ENCODE measurements around the gene PLEKHG7.

Gene PLEKHG7

GRCh38 chr12:92676710-92677109 lies 26.1 kb upstream of the PLEKHG7 start:
- H3K4me3 ChIP-seq (ENCODE audit: low read depth, low read length) = no peak overlapping the region
- no peak for DNase-seq (ENCODE audit: low read depth, low spot score)
- TF ChIP-seq, protein P1, sequence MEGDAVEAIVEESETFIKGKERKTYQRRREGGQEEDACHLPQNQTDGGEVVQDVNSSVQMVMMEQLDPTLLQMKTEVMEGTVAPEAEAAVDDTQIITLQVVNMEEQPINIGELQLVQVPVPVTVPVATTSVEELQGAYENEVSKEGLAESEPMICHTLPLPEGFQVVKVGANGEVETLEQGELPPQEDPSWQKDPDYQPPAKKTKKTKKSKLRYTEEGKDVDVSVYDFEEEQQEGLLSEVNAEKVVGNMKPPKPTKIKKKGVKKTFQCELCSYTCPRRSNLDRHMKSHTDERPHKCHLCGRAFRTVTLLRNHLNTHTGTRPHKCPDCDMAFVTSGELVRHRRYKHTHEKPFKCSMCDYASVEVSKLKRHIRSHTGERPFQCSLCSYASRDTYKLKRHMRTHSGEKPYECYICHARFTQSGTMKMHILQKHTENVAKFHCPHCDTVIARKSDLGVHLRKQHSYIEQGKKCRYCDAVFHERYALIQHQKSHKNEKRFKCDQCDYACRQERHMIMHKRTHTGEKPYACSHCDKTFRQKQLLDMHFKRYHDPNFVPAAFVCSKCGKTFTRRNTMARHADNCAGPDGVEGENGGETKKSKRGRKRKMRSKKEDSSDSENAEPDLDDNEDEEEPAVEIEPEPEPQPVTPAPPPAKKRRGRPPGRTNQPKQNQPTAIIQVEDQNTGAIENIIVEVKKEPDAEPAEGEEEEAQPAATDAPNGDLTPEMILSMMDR (IDR thresholded peaks at IDR 0.05; ENCODE audit: low read depth, low read length) = no peak
- in situ Hi-C loops (cut with HindIII; ENCODE audit: low sequenced_read_pairs) = no loop called here

DNA sequence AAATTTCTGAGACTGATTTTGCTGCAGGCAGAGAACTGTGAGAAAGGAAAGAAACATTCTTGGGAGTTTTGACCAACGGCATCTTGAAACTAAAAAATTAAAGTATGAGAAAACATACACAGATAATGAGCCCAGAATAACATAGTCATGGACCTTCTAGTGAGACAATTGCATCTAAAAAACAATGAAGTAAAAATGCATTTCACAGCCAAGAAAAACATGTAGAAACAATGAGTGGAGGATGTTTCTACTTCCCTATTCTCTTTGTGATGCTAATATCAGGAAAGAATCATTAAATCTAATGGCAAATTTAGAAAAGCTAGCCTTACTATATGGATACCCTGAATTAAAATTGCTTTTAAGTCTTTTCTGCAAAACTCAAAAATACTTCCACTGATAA lies 12.2 kb upstream of the PLEKHG7 start:
- TF ChIP-seq, protein P1 (IDR thresholded peaks at IDR 0.05; ENCODE audit: low read depth, low read length) = no peak
- DNase-seq (ENCODE audit: low read depth, low spot score) = no peak
- H3K4me3 ChIP-seq (ENCODE audit: low read depth, low read length) = no peak overlapping the region
- in situ Hi-C loops (cut with HindIII; ENCODE audit: low sequenced_read_pairs) = no loop called here

DNA sequence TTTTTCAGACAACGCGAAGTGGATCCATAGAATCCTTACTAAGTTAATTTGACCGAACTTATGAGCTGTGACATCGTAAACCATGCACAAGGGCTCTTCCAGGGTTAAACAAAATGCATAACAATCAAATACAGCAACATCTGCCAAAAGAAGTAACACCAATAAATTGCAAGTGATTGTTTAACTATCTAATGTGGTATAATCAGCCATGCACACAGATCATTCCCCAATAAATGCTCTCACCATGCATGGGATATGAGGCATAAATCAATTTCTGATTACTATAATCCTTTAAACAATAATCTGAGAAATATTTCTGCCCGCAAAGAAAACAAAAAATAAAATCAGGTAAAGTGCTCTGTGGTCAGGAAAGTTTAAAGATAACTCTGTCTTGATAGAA lies 7.7 kb upstream of the PLEKHG7 start:
- TF ChIP-seq, protein P1 (IDR thresholded peaks at IDR 0.05; ENCODE audit: low read depth, low read length) = no peak
- in situ Hi-C loops (cut with HindIII; ENCODE audit: low sequenced_read_pairs) = no loop called here
- DNase-seq (ENCODE audit: low read depth, low spot score) = no peak
- H3K4me3 ChIP-seq (ENCODE audit: low read depth, low read length) = no peak overlapping the region

GRCh38 chr12:92695577-92695976 lies 7.2 kb upstream of the PLEKHG7 start:
- DNase-seq (ENCODE audit: low read depth, low spot score) = no peak
- no peak overlapping the region for H3K4me3 ChIP-seq (ENCODE audit: low read depth, low read length)
- in situ Hi-C loops (cut with HindIII; ENCODE audit: low sequenced_read_pairs) = no loop called here
- TF ChIP-seq, protein P1 (IDR thresholded peaks at IDR 0.05; ENCODE audit: low read depth, low read length) = no peak

DNA sequence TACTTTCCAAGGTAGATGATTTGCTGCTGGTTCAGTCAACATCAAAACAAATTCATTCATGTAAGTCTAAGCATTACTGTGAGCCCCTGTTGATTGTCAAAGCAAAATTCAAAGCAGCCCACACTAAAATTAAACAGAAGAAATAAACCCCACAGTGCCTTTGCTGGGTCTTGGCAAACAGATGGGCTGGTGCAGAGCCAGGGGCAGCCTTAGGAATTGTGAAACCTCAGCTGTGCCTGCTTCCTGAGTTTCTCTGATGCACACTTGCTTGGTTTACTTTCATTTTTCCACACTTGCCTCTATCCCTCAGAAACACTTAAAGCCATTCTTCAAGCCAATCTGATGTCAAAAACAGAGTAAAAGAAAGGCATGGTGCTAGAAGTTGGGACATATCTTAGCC lies 6.6 kb upstream of the PLEKHG7 start:
- in situ Hi-C loops (cut with HindIII; ENCODE audit: low sequenced_read_pairs) = no loop called here

DNA sequence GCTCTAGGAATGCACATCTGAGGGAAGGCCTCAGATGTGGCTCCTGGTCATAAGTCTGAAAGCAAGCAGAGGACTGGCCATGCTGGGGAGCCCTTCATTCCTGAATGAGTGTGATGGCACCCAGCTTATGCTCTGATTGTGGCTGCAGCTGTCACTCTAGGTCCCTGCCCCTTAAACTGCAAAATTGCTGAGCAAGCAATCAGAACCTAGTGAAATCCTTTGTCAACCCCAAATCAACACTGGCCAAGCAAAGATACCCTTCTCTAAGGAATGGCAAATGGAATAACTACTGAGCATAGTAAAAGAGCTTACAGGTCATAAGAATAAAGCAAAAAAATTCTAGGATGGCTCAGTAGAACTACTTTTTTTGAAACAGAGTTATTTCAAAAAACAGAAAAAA lies 4.3 kb upstream of the PLEKHG7 start:
- in situ Hi-C loops (cut with HindIII; ENCODE audit: low sequenced_read_pairs) = no loop called here
- TF ChIP-seq, protein P1 (IDR thresholded peaks at IDR 0.05; ENCODE audit: low read depth, low read length) = no peak

More for the DNA sequence above, 6.6 kb upstream of the PLEKHG7 start:
- DNase-seq (ENCODE audit: low read depth, low spot score) = peak; percentile 48
- H3K4me3 ChIP-seq (ENCODE audit: low read depth, low read length) = no peak overlapping the region
- TF ChIP-seq, protein P1 (IDR thresholded peaks at IDR 0.05; ENCODE audit: low read depth, low read length) = no peak

DNA sequence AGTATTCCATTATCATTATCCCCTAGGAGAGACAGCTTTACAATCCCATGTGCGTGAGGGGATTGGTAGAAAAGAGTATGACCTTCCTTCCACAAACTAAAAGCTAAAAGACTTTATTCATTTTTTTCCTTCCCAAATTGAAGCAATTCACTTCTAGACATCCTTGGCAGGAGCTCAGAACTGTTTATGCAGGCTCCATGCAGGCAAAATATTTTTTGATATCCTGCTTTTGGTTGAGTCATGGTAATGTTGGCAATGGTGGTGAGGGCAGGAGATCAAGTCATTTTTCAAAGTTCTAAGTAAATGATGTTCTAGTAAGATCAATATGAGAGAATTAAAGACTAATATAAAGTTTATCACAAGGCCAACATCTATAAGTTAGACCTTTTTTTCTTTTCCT lies 1.3 kb upstream of the PLEKHG7 start:
- in situ Hi-C loops (cut with HindIII; ENCODE audit: low sequenced_read_pairs) = no loop called here
- H3K4me3 ChIP-seq (ENCODE audit: low read depth, low read length) = no peak overlapping the region
- no peak for DNase-seq (ENCODE audit: low read depth, low spot score)
- TF ChIP-seq, protein P1 (IDR thresholded peaks at IDR 0.05; ENCODE audit: low read depth, low read length) = no peak

More for the DNA sequence above, 4.3 kb upstream of the PLEKHG7 start:
- no peak overlapping the region for H3K4me3 ChIP-seq (ENCODE audit: low read depth, low read length)
- DNase-seq (ENCODE audit: low read depth, low spot score) = no peak

Data from astrocyte of the spinal cord (primary cell).